ENCODE data around the gene UQCR10.

The UQCR10 gene

DNA sequence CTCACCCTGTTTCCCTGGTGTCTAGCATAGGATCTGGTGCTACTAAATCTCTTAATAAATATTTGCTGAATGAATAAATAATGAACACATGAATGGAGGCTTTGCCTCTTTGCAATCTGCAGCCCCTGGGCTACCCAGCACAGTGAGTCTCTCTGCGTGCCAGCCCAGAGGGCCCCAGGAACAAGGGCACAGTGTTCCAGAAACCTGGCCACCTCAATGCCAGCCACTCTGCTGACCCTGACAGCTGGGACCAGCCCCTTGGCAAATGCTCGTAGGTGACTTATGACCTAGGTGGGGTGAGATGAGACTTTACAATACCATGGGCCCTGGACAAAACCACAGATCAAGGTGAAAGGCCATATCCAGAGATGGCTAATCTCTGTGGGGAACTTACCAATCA, 31.6 kb downstream of the UQCR10 start:
- no peak for DNase-seq (ENCODE audit: low spot score)

DNA sequence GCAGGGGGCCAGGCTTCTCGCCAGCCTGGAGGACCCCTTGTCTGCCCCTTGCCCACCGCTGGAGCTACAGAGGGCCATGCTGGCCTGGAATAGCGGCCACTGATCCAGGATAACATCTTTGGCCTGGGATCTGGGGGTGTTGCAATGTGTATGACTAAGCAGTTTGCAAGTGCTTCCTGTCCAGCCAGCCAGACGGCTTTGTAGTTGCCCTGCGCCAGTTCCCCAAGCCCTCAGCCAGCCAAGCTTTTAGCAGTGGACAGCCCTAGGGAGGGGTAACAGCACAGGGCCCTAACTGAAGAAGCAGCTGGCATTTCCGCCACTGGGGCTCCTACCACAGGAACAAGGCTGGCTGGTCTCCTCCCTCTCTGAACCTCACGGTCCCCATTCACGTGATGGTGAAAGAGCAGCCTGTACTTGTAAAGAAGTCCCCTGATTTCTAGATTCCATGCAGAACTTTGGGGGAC, 32.1 kb downstream of the UQCR10 start:
- DNase-seq (ENCODE audit: low spot score) = peak; percentile 97

DNA sequence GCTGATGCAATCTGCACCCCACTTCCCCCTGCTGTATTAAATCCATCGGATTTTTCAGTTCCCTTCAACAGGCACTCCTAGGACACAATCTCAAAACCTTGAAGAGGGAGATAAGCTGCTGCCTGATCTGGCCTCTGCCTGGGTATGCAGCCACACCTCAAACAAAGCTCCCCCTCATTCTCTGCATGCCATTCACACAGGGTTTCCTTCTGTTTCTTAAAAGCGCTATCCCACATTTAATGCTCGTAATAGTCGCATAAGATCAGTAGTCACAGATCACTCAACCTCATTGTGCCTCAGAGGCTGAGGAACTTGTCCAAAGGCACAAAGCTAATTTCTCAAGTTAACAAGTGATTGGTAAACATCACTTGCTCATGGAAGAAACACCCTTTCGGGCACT, 34.0 kb downstream of the UQCR10 start:
- no peak for DNase-seq (ENCODE audit: low spot score)

DNA sequence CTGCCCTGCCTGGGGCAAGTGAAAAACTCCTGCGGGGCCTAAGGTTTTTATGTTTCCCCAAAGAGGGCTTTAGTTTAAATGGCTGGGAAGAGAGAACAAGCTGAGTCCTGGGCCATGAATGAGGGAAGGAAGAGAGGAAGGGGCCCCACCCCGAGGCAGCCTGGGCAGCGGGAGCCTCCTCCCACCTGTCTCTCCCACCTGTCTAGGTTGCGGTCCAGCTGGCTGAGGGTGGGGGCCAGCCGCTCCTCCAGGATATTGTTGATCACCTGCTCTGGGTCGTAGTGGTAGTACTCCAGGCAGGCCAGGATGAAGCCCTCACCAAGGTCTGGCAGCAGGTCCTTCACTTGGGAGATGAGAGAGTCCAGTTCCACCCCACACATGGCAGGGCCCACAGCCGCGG, 34.6 kb downstream of the UQCR10 start:
- no peak for DNase-seq (ENCODE audit: low spot score)

DNA sequence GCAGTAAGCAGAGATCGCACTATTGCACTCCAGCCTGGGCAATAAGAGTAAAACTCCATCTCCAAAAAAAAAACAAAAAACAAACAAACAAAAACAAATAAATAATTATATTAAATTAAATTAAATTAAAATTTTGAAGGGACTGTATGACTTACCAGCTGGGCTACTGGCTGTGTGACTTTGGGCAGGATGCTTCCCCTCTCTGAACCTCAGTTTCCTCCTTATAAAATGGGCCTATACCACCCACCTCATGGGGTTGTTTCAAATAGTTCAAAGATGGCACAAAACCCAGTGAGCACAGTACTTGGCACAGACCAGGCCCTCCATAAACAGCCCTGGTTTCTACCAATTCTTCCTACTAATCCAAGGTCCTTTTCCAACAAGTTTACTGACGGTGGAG, 36.0 kb downstream of the UQCR10 start:
- no peak for DNase-seq (ENCODE audit: low spot score)

DNA sequence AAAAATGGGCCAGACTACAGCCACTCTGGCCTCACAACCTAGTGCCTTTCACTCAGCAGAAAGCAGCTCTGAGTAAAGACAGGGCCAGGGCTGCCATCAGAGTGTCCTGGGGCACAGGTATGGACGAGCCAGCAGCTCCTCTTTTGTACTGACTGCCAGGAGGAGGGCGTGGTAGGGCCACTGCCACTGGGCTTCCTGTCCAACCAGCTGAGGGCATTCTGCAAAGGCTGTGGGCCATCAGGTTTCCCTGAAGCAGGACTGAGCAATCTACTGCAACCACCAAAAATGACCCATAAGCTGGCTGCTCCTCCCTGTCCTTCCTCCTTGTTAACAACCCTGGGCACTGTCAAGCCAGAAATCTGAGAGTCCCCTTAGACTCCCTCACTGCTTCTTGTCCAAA, 37.8 kb downstream of the UQCR10 start:
- DNase-seq (ENCODE audit: low spot score) = no peak

DNA sequence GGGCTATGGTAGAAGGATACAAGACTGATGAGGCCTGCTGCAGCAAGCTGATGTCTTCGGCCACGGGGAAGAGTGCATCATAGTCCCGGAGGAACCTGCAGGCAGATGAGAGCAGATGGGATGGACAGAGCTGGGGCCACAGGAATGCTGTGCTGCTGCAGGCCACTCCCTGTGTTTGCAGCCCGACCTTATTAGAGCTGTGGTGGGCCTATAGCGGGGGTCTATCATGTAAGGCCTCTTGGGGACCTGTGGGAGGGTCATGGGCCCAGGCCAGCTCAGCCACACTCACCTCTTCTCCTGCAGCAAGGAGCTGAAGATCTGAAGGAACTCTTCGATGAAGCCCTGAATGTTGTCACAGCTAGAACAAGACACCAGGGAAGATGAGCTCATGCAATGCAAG, 39.0 kb downstream of the UQCR10 start:
- no peak for DNase-seq (ENCODE audit: low spot score)

DNA sequence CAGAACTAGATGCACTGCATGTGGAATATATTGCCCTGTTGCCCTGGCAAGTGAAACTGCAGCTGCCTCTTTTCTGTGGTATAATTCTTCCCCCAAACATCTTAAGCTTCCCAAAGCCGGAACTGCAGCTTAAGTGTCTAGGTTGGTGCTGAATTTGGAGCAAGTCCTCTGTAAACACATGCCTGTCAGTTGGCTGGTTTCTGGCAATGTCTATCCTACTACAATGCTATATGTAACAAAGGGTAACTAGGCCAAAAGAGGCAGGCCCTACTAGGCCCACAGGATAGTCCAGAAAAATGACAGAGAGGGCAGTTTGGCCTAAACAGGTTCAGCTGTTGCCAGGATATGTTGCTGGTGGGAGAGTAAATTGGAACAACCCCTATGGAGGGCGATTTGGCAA, 43.0 kb downstream of the UQCR10 start:
- DNase-seq (ENCODE audit: low spot score) = no peak

DNA sequence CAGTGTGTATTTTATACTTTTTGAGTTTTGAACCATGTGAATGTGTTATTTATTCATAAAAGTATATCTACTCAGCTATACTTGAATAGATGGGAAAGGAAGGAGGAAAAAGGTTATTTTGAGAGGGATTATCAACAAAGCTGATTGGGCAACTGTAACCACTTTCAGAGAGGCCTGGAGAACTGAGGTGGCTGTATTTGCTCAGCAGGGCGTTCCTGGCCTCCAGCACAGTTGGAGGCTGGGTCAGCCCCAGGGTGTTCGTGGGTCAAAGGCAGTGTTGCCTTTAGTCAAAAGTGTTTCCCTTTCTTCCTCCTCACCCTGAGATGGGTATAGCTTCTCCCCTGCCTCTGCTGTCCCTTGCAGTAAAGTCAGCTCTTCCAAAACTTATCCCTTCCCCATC, 44.2 kb downstream of the UQCR10 start:
- no peak for DNase-seq (ENCODE audit: low spot score)

DNA sequence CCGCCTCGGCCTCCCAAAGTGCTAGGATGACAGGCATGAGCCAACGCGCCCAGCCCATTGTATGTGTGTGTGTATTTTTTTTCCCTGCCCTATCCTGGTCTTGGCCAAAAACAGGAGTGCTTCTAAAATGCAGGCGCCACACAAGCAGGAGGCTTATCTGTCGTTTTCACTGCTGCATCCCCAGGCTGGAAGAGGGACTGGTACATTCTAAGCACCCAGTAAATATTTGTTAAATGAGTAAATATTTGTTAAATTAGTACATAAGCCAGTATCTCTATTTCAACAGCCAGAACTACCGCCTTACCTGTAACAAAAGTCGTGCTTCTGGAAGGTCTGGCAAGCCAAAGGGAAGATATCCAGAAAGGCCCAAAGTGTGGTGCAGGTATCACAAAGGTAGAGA, 46.0 kb downstream of the UQCR10 start:
- no peak for DNase-seq (ENCODE audit: low spot score)

DNA sequence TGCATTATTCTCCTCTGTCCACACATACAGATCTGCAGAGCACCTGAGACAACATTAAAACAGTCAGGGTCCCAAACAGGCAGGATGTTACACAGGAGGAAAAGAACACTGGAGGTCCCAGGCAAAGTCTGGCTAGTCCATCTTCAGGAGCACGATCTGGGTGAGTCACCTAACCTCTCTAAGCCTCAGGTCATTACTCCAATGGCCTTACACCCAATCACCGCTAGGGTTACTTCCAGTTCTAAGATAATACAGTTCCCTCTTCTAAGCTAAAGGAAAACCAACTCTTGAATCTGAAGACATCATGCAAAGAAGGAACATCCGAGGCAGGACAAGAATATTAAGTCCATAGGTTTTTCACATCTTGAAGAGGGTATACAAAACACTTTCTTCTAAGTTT, 46.4 kb downstream of the UQCR10 start:
- DNase-seq (ENCODE audit: low spot score) = no peak

DNA sequence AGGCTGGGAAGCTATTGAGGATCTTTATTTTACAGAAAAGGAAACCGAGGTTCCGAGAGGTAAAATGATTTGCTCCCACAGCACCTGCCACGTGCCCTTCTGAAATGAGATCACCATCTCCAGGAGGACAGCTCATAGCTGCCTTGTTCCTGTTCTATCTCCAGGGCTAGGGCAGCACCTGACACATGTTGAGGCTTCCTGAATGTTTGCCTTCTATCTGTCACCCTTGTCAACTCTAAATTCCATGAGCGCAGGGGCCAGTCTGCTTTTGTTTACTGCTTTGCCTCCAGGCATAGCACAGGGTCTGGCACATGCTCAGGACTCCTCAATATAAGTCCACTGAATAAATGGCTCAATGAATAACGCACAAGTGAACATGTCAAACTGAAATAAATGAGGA, 46.8 kb downstream of the UQCR10 start:
- DNase-seq (ENCODE audit: low spot score) = no peak

DNA sequence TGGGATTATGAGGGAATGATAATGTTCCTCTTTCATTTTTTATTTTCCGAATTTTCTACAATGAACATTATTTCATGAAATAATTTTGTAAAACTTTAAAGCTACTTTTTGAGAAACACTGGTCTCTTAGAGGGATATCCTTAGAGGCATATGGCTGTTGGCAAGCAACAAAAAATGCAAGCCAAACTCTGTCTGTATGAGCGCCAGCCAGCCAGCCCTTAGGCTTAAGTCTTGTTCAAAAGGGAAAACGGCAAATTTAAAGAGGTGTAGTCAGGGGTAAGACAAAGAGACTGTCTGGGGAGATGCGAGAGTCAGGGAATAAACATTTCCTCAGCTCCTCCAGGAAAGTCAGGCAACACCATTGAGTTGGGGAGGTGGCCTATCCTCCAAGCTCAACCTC, 48.4 kb downstream of the UQCR10 start:
- no peak for DNase-seq (ENCODE audit: low spot score)

DNA sequence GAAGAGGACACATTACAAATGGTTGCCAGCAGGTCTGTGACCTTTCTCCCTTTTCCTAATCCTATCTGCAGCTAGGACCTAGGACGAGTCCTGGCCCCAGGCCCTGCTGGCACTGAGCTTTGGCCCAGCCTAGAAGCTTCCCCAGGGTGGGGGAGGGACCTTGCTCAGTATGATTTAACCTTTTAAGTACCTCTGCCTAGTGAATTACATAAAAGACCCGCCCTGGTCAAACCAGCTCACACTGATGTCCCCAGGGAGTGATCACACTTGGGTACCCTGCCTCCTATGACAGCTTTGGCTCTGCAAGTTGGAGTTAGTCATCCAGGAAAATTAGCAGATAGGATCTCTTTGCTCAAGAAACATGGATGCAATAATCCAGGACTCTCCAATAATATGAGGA, 49.0 kb downstream of the UQCR10 start:
- peak; percentile 23 for DNase-seq (ENCODE audit: low spot score)

DNA sequence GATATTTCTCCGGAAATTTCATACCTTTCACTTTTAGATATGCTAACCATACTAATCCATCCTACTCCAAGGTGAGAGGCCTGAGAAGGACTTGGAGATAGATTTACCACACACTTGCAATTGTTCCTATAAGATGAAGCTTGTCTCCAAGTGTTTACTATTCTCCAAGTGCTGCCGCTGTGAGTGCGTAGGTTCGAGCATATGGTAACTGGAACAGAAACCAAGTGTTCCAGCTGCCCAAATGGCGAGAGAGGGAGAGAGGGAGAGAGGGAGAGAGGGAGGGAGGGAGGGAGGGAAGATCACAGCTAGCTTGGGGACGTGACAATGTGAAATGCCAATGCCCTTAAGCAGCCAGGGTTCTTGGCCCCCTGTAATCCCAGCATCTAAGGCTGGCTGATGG, 49.4 kb downstream of the UQCR10 start:
- DNase-seq (ENCODE audit: low spot score) = no peak

DNA sequence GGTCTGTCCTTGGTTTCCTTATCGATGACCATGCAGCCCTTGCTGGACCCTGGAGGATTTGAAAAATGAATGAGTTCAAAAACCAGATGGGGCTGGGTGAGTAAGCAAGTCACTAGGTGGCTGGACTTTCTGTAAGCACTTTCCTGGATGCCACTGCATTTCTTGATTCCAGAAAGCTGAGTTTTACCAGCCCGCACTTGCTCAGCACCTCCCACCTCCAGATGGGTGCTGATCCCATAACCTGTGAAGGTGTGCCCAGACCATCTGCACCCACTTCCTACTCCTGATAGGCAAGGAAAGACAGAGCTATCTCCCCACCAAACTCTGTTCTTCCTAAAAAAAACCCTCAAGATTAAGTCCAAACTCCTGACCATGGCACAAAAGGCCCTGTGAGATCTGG, 49.8 kb downstream of the UQCR10 start:
- peak; percentile 22 for DNase-seq (ENCODE audit: low spot score)

DNA sequence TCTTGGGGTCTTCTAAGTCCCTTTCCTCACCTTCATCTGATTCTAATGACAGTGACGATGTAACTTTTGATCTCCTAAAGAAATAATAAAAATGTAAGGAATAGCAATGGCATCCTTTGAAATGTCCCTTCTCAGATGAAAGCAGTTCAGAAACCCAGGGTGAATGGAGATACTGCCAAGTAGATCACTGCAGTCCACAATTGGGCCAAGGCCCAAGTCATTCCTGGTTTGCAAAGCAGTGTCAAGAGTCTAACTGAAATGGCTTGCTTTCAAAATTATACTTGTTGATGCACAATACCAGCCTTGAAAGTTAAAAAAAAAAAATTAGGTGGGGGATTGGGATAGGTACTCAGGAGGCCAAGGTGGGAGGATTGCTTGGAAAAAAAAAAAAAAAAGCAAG, 50.6 kb downstream of the UQCR10 start:
- DNase-seq (ENCODE audit: low spot score) = no peak

DNA sequence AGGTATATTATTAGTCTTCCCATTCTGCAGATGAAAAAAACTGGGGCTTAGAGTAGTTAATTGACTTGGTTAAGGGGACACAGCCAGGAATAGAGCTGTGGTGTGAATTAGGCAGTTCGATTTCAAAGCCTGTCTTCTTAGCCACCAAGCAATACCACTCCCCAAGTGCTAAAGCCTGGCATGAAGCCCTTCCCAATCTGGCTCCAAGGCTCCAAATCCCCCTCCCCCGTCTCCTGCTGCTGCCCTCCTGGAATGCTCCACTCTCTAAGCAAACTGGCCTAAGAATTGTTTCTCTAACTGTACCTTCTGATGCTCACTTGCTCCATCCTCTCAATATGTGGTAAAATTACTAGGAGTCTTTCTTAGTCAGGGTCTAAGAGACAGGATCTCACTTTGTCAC, 52.3 kb downstream of the UQCR10 start:
- DNase-seq (ENCODE audit: low spot score) = no peak

All from AG20443 (cell line).